COR-L47 (cell line): Measurements from ENCODE around the gene LCN1.

Experiments used
- DNase-seq: peaks from one replicate; lab custom pipeline; 2025; lab: John Stamatoyannopoulos, UW

LCN1 gene

GRCh38 chr9:135520916-135521607, at the start of gene LCN1:
LCN1 (plus strand) TSS chr9:135521440; CDS start chr9:135521498, 58 bp downstream.
- DNase-seq = no peak

- DNase-seq = no peak
Measured at GRCh38 chr9:135471791-135472640, 49.2 kb upstream of the LCN1 start.

DNA sequence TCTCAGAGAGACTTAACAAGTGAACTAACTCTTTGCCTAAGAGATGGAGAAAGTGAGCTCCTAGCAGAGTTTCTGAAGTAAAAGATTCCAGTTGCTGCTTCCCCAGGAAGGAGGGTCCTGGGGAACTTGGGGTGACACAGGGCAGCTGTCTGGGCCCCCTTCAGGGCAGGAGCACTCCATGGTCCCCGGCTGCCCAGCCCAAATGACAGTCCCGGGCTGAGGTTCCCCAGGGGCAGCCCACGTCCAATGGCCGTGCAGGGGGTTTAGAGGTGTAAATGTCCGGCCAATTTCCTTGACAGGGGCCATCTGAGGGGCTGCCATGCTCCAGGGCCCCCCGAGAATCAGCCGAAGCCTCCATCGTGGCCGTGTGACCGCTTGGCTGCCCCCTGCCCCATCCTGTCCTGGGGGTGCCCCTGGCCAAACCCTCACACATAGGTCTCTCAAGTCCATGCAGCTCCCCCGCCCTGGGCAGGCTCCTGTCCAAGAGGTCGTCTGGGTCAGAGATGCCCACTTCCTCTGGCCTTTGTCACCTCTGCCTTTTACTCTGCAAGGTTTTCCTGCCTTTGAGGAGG, 47.2 kb upstream of the LCN1 start:
- DNase-seq = no peak

DNA sequence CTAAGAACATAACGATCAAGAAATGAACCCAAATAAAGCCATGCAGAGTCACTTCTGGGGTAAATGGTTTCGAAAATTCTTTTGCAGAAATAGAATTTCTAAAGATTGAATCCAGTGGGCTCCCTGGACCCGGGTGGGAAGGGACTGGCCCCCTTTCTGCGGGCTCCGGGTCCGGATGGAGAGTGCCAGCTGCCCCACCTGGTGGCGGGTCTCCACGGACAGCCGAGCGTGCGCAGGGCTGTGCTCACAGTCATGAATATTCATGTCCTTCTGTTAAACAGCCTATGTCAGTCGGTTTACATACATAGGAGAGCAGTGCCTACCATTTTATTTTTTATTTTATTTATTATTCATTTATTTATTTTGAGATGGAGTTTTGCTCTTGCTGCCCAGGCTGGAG, 46.3 kb upstream of the LCN1 start:
- no peak for DNase-seq

DNA sequence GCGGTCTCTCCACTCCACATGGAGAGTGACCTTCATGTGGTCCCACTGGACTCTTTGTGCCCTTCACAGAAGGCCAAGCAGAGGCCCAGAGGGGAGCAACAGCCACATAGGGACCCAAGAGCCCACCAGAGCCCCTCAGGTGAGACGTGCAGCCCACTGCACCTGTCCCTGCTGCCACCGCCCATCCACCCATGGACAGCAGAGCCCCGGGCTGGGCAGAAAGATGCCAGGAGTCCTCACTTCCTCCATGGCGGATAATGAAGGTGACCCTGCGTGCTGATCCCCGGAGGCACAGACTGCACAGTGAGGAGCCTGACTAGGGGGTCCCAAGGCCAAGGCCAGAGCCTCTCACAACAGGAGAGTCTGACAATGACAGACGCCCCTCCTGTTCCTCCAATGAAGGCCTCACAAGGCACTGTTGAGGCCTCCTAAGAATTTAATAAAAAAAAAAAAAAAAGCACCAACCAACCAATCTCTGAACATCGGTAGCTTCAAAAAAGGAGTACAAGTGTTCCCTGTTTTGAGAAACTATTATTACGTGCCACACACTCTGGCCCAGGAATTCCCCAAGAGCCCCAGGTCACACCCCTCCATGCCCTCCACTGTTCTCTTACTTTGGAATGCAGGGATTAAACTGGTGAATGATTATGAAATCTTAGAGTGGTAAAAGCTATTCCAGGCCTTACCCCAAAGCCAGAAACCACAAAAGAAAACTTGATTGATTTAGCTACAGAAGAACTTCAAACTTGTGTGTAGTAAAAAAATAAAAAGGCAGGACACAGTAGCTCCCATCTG, 44.5 kb upstream of the LCN1 start:
- no peak for DNase-seq

GRCh38 chr9:135478191-135478590, 43.0 kb upstream of the LCN1 start:
- DNase-seq = no peak

- no peak for DNase-seq
Measured at GRCh38 chr9:135478829-135479468, 42.3 kb upstream of the LCN1 start.

GRCh38 chr9:135479469-135480052, 41.7 kb upstream of the LCN1 start, which contains the start of gene PPP1R26:
PPP1R26 (plus strand) TSS chr9:135479782; CDS start chr9:135484511, 4,729 bp downstream.
- no peak for DNase-seq

- DNase-seq = no peak
Measured at GRCh38 chr9:135480071-135480939, 40.9 kb upstream of the LCN1 start.

GRCh38 chr9:135480940-135481310, 40.3 kb upstream of the LCN1 start:
- no peak for DNase-seq

DNA sequence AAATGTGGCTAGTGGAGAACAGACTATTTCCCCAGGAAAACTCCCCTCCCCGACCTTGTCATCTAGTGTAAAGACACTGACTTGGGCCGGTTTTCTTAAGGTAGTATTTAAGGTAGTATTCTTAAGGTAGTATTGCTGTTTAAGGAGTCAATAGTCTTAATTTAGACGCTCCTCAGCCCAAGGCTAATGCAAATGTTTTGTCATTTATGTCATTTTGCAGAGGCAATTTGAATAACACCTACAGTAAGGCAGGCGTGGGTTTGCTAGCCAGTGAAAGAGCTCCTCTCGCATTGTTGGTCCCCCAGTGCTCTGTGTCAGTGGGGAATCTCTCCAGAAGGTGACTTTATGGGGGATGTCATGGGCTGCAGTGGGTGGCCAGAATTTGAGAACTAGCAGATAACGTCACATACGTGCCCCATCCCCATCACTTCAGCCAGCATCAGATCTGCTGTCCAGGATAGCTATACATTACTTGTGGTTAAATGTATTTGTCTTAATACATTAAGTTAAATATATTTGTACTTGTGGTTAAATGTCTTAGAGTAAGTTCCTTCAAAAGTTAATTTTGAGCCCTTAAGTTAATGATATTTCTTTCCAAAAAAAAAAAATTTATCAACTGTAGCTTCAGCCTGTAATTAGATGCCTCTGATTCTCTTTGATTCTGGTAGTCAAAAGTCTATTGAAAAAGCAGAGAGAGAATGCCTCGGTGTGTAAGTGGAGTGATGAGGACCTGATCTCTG, 39.1 kb upstream of the LCN1 start:
- DNase-seq = no peak

DNA sequence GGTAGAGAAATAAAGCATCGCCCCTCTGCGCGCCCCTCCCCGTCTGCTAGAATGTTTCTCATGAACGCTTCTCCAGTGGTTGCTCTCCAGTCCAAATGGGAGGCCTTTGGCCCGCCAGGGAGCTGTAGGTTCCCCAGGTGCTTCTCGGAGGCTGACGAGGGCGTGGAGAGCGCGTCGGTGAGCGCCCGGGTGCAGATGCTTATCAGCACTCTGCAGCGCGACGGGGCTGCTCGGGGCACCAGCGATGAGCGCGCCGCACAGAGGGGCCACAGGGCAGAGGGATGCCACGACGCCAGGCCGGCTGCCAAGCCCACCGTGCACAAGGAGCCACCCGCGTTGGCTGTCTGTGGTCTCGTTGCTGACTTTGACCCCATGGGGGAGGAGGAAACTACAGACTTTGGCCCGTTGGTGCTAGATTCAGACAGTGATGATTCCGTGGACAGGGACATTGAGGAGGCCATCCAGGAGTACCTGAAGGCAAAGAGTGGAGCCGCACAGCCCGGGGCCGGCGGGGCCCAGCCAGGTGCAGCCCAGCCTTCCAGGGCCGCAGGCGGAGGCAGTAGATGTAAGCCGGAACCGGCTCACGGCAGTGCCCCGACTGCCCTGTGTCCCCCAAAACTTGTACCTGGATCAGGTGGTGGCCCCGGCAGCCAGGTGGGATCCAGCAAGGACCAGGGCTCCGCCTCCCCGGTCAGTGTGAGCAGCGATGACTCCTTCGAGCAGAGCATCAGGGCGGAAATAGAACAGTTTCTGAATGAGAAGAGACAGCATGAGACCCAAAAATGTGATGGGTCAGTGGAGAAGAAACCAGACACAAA, 36.6 kb upstream of the LCN1 start:
- no peak for DNase-seq

- DNase-seq = no peak
Measured at GRCh38 chr9:135485385-135485784, 35.9 kb upstream of the LCN1 start.

GRCh38 chr9:135485832-135486231, 35.4 kb upstream of the LCN1 start:
- no peak for DNase-seq

- DNase-seq = no peak
Measured at GRCh38 chr9:135486267-135487065, 34.8 kb upstream of the LCN1 start.

- no peak for DNase-seq
Measured at GRCh38 chr9:135487281-135488012, 33.8 kb upstream of the LCN1 start.

DNA sequence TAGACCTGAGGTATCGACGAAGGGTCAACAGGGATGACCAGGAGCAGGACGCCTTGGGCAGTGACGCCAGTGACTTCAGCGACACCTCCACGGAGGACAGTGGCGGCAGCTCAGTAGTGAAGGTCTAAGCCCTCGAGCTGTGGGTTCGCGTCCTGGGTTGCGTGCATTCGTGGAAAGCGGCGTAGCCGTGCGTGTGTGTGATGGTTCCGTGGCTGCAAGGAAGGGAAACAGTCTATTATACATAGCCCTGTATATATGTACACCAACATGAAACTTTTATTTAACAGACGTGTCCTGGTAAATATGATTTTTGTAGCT, 33.3 kb upstream of the LCN1 start:
- DNase-seq = no peak
